ENCODE results near the gene DUS2. TPM values are rescaled to one million over a fixed set of nuclear protein-coding genes. Genes with fewer than 3 reads are reported as not detected.

DUS2 gene
- total and polyA plus RNA-seq, 9 of the 15 experiments (the other 6 are each of a cell fraction or from before 2014, with no cell fraction given) = 5.8 to 22.5 (median 20.6) TPM

DNA sequence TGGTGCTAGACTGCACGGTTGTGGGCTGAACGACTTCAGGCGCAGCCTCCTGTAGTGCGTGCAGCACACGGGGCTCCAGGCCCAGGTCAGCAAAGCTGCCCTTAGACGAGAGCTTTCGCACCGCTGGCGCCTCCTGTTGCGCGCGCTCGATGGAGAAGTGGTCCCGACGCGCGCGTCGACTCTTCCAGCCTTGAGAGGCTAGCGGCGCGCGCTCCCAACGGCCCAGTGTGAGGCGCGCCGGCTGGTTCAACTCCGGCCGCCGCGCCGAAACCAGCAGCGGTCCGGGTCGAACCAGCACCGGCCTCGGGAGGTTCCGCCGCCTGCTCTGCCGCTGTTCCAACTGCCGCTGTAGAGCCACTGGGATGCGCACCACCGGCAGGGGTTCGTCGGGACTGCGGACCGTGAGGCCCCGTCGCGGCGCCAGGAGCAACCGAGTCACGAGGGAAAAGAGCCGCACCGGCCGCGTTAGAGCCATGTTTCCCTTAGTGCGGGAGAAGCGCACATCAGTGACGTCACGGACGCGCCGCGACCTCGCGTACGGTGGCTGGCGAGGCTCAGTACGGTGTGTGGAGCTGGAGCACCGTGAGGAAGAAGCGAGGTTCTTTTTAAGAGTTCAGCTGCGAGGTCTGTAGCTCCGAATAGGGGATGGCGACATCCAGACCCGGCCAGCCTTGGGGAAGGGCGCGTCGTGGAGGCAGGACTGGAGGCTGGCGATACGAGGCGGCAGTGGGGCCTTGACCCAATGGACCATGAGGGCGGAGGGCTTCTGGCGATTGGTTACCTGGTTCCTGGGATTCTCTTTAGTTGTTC, at the start of gene DUS2, which contains the start of gene DDX28 (continued):
- TF ChIP-seq ZNF263 (CRISPR knock-in tag; IDR thresholded peaks at IDR 0.05; ENCODE audit: borderline replicate concordance) (peak; percentile 97), KAT7 (CRISPR knock-in tag; IDR thresholded peaks at IDR 0.05; ENCODE audit: borderline replicate concordance) (peak; percentile 88), CBX3 (IDR thresholded peaks at IDR 0.05; ENCODE audit: borderline replicate concordance in 1 of 2, low read length in 2 of 2) (peak in 1 of 2 experiments; percentile 46; a peak in 1 of 3 replicates), PPARD (CRISPR knock-in tag; IDR thresholded peaks at IDR 0.05) (no peak), DIDO1 (tag; IDR thresholded peaks at IDR 0.05; ENCODE audit: low read depth) (peak; percentile 97), MCM5 (IDR thresholded peaks at IDR 0.05; ENCODE audit: low read depth) (no peak), HNRNPLL (IDR thresholded peaks at IDR 0.05; ENCODE audit: low read depth, low read length, poor library complexity, severe bottlenecking) (peak; percentile 61), L3MBTL2 (IDR thresholded peaks at IDR 0.05) (peak; percentile 73), NR4A1 (CRISPR knock-in tag; IDR thresholded peaks at IDR 0.05) (no peak), NR4A1 (tag; IDR thresholded peaks at IDR 0.05) (no peak), CREM (IDR thresholded peaks at IDR 0.05; ENCODE audit: low read depth) (peak; percentile 100), BCOR (IDR thresholded peaks at IDR 0.05) (0 out of 2 replicates have a peak, but pooled peaks have one; percentile 50), ZNF146 (CRISPR knock-in tag; IDR thresholded peaks at IDR 0.05; ENCODE audit: unreplicated experiment) (no peak), TRIM24 (IDR thresholded peaks at IDR 0.05) (peak in 1 of 2 experiments; percentile 54; a peak in 1 of 4 replicates), ZNF274 (IDR thresholded peaks at IDR 0.05; ENCODE audit: borderline replicate concordance, low read depth, low read length) (no peak), JUND (IDR thresholded peaks at IDR 0.05; ENCODE audit: borderline replicate concordance, low read depth, low read length) (peak; percentile 82), JUND (tag; IDR thresholded peaks at IDR 0.05; ENCODE audit: borderline replicate concordance, low read depth, low read length) (peak; percentile 78; the same call in 2 of the 3 replicates), ARID2 (IDR thresholded peaks at IDR 0.05) (no peak), ZC3H11A (IDR thresholded peaks at IDR 0.05; ENCODE audit: low read depth, low read length) (no peak)
- TF ChIP-seq, protein P1, sequence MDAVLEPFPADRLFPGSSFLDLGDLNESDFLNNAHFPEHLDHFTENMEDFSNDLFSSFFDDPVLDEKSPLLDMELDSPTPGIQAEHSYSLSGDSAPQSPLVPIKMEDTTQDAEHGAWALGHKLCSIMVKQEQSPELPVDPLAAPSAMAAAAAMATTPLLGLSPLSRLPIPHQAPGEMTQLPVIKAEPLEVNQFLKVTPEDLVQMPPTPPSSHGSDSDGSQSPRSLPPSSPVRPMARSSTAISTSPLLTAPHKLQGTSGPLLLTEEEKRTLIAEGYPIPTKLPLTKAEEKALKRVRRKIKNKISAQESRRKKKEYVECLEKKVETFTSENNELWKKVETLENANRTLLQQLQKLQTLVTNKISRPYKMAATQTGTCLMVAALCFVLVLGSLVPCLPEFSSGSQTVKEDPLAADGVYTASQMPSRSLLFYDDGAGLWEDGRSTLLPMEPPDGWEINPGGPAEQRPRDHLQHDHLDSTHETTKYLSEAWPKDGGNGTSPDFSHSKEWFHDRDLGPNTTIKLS (IDR thresholded peaks at IDR 0.05; ENCODE audit: borderline replicate concordance, low read depth) = peak; percentile 53; the same call in 1 of the 2 replicates
- TF ChIP-seq, protein P2, sequence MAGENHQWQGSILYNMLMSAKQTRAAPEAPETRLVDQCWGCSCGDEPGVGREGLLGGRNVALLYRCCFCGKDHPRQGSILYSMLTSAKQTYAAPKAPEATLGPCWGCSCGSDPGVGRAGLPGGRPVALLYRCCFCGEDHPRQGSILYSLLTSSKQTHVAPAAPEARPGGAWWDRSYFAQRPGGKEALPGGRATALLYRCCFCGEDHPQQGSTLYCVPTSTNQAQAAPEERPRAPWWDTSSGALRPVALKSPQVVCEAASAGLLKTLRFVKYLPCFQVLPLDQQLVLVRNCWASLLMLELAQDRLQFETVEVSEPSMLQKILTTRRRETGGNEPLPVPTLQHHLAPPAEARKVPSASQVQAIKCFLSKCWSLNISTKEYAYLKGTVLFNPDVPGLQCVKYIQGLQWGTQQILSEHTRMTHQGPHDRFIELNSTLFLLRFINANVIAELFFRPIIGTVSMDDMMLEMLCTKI (IDR thresholded peaks at IDR 0.05; ENCODE audit: partially characterized antibody) = no peak
- TF ChIP-seq, protein P3, sequence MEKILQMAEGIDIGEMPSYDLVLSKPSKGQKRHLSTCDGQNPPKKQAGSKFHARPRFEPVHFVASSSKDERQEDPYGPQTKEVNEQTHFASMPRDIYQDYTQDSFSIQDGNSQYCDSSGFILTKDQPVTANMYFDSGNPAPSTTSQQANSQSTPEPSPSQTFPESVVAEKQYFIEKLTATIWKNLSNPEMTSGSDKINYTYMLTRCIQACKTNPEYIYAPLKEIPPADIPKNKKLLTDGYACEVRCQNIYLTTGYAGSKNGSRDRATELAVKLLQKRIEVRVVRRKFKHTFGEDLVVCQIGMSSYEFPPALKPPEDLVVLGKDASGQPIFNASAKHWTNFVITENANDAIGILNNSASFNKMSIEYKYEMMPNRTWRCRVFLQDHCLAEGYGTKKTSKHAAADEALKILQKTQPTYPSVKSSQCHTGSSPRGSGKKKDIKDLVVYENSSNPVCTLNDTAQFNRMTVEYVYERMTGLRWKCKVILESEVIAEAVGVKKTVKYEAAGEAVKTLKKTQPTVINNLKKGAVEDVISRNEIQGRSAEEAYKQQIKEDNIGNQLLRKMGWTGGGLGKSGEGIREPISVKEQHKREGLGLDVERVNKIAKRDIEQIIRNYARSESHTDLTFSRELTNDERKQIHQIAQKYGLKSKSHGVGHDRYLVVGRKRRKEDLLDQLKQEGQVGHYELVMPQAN (IDR thresholded peaks at IDR 0.05; ENCODE audit: borderline replicate concordance) = peak; percentile 97
- TF ChIP-seq, protein P4, sequence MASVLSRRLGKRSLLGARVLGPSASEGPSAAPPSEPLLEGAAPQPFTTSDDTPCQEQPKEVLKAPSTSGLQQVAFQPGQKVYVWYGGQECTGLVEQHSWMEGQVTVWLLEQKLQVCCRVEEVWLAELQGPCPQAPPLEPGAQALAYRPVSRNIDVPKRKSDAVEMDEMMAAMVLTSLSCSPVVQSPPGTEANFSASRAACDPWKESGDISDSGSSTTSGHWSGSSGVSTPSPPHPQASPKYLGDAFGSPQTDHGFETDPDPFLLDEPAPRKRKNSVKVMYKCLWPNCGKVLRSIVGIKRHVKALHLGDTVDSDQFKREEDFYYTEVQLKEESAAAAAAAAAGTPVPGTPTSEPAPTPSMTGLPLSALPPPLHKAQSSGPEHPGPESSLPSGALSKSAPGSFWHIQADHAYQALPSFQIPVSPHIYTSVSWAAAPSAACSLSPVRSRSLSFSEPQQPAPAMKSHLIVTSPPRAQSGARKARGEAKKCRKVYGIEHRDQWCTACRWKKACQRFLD (CRISPR knock-in tag; IDR thresholded peaks at IDR 0.05) = peak; percentile 54; the same call in 1 of the 2 replicates
